EH (cell line): ENCODE results near the gene FRS3.

Experiments
- DNase-seq: peaks from one replicate; pipeline ENCODE4 v3.0.0-alpha.2; 2015; ENCODE audit warnings: low read depth

The FRS3 gene

DNA sequence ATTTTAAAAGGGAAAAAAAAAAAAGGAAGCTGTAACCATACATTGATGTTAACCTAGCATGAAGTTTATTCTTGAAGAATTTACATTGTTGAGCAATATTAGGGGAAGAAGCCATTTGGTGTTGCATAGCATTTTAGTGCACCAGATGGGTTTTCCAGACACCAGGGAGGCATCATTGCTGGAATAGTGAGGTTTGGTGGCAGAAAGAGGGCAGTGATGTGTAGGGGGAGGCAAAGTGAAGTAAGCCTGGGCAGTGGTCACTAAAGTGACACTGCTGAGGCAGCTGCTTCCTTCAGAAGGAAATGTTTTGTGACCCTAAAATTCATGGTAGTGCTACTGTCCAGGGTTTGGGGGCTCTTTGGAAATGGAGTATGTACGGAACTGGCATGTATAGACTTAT is 10.3 kb upstream of the FRS3 start:
- DNase-seq = no peak

DNA sequence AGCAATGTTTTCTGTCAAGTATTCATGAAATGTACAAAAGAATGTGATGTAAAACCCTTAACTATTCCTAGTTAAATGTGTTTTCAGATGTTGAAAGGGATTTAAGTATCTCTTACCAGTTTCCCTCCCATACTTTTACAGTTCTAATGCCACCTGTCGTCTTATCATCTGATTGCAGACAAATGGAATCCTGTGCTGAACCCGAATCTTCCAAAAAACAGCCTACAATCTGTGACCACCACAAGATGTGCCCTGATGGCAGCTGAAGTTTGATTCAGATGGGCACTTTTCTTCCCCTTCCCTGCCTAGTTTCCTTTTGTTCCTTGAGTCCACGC is 9.7 kb upstream of the FRS3 start:
- DNase-seq = no peak

GRCh38 chr6:41787219-41787917 is 7.7 kb upstream of the FRS3 start, which contains the start of gene TOMM6:
TOMM6 (plus strand) TSS chr6:41787694; CDS start chr6:41787698, 4 bp downstream.
- peak; percentile 94 for DNase-seq

DNA sequence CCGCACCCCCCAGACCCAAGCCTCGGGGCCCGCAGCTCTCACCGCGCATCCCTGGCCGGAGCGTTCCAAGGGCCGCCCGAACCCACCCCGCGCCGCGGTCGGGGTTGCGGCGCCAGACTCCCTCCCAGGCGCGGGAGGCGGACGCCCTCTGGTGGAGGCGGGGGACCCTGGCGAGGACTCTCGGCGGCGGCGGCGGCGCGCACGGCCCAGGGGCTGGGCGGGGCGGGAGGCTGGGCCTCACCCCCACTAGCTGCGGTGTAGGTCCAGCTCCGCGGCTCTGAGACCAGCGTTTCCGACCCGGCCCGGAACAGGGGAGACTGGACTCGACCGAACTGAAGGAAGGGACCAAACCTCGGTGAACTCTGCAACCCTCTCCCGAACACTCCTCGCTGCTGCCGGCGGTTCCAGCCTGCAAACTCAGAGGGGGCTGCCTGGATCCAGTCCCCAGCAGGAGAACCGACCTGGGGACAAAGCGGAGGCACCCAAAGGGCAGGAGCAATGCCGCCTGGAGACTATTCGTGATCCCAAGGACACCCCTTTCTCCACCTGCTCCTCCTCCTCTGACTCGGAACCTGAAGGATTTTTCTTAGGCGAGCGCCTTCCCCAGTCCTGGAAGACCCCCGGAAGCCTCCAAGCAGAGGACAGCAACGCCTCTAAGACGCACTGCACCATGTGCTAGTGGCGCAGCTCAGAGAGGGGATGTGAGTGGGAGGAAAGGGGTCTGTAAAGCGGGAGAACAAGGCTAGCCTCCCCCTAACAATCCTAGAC is 6.9 kb upstream of the FRS3 start:
- peak; percentile 81 for DNase-seq

- peak; percentile 51 for DNase-seq
These were observed 6.2 kb upstream of the FRS3 start for GRCh38 chr6:41785689-41786450.

DNA sequence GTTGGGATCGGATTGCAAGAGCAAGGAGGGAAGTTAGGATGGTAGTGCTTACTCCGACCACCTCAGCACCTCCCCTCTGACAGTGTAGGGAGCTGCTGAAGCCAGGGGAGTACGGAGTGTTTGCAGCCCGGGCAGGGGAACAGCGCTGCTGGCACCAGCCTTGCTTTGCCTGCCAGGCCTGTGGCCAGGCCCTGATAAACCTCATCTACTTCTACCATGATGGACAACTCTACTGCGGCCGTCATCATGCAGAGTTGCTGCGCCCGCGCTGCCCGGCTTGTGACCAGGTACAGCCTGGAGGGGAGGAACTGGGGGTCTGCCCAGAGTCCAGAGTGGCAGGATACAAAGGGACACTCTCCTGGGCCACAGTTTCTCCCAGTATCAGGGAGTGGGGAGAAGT is 5.6 kb upstream of the FRS3 start:
- DNase-seq = no peak

- DNase-seq = no peak
These were observed 5.0 kb upstream of the FRS3 start for GRCh38 chr6:41784581-41785171.

DNA sequence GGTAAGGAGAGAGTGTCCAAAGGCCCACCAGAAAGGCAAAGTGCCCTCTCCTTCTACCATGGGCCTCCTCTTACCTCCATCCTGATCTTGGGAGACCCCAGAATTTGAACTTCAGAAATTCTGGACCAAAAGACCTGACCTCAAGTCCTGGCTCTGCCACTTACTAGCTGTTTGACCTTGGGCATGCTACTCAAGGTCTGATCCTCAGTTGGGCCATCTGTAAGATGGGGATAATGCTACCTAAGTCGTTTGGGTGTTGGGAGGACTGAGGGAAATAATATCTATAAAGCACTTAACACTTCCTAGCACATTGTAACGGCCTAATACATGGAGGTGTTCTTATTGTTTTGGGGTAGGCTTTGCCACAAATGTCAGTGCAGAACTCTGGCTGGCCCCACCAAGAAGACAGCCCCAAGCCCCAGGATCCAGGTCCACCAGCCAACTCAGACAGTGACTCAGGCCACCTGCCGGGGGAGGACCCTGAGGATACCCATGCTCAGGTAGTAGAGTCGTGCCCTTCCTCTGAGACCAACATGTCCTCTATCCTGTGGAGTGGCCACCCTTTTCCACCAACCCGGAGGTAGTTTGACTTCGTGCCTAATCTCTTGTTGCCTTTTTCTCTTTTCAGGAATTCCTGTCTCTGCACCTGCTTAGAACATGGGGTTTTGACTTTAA is 3.5 kb upstream of the FRS3 start:
- DNase-seq = no peak

- no peak for DNase-seq
These were observed 1.6 kb upstream of the FRS3 start for GRCh38 chr6:41781366-41781730.

- no peak for DNase-seq
These were observed 1.1 kb upstream of the FRS3 start, which contains the start of gene PRICKLE4 for GRCh38 chr6:41780551-41781365. PRICKLE4 (plus strand) TSS chr6:41780782; CDS start chr6:41783474, 2,692 bp downstream.

- DNase-seq = no peak
These were observed 364 bp downstream of the FRS3 start for GRCh38 chr6:41779336-41779735.

DNA sequence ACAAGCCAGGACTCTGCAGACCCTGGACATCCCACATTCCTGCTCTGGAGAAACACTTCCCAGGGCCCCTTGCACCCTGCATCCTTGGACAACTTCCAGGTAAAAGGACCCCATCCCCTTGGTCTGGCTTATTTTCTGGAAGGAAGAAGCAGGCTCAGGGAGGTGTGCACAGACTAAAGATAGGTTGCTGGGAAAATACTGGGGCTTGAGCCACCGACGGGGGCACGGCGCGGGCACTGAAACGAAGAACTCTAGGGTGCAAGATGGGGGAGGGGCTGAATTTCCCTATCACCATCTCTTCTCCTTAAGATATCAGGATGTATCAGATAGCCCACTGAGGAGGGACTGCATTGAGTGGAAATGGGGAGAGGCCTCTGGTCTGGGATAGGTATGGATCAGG is 805 bp downstream of the FRS3 start:
- no peak for DNase-seq

GRCh38 chr6:41777551-41778285 is 2.0 kb downstream of the FRS3 start:
- DNase-seq = no peak

DNA sequence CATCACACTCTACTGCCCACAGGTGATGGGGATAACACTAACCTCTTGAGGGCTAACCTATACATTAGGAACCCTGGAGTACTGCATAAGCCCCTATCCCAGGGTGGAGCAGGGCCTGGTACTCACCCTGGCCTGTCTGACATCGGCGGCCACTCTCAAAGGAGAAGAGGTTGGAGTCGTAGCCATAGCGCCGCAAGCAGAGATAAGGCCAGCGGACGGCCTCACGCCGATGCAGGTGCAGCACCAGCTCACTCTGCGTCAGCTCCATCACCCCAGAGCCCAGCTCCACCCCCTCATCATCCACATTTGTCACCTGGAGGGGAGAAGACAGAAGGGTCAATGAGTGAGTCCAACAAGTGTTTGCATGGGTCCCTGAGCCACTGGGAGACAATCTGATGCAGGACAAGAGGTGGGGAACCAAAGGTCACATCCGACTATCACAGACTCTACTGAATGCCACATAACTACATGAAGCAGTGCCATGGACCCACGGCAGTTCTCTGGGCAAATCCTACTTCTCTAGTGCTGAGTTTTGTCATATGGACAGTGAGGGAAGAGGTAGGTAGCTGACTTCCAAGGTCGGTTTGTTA is 4.3 kb downstream of the FRS3 start:
- DNase-seq = no peak

- no peak for DNase-seq
These were observed 4.9 kb downstream of the FRS3 start for GRCh38 chr6:41774841-41775240.

GRCh38 chr6:41771058-41771983 is 8.4 kb downstream of the FRS3 start:
- no peak for DNase-seq

- DNase-seq = no peak
These were observed 9.2 kb downstream of the FRS3 start for GRCh38 chr6:41770381-41771057.

- DNase-seq = no peak
These were observed 10.3 kb downstream of the FRS3 start for GRCh38 chr6:41769376-41769775.
